Limb (tissue), 2 donors: ENCODE measurements around the gene SLC24A3.

Source experiments
- DNase-seq, 2 donors: peaks; one replicate each; pipeline ENCODE4 v3.0.0-alpha.2; 2016; ENCODE audit errors: extremely low spot score in 2 of 2

SLC24A3 gene

GRCh38 chr20:19758501-19759331 lies 546.3 kb downstream of the SLC24A3 start:
- DNase-seq: peak; percentile 25 to 76

DNA sequence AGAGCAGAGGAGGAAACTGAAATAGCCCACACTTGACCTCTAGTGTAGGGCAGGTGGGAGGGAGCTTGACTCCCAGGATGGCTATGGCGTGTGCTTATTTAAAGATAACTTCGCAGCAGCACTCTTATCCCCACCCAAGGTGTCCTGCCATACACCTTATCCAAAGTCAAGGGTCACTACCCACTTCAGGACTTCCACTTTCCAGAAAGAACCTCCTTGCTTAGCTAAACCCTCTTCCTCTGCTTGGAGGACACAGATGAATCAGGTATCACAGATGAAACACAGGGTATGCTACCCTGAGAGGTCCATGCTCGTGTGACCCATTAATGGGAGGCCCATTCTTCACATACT lies 547.9 kb downstream of the SLC24A3 start:
- DNase-seq: no peak

GRCh38 chr20:19761326-19761725 lies 548.9 kb downstream of the SLC24A3 start:
- no peak for DNase-seq

DNA sequence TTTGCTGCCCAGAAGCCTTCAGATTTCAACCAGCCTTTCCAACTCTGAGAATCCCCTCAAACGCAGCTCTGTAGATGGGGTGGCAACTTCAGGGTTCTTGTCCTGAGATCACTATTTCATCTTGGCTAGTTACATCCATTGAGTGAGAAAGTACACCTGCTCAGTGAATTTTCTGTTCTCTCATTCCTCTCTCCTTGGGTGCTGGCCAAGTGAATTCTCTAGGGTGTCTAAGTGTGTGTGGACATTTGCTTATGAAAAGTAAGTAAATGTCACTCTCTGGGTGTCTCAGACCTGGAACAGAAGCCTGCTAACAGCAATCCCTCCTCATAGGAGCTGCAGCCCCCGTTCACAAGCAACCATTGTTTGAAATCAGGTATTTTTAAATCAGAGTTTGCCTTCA lies 549.4 kb downstream of the SLC24A3 start:
- no peak for DNase-seq

GRCh38 chr20:19764207-19764606 lies 551.8 kb downstream of the SLC24A3 start:
- no peak for DNase-seq

DNA sequence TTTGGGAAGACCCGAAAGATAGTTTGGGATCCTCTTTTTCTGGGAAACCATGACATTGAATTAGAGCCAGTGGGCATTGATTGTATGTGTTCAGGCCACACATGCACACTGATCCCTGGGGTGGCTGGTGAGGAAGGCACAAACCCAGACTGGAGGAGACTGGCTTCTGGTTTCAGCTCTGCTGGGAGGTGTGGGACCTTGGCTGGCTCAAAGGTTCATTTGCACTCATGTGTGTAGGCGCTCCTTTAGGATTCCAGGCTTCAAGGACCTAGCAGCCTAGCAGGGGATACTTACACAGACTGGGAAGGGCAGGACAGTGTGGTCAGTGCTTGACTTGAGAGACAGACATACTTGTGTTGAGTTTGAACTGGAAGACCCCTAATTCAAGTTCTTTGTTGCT lies 552.8 kb downstream of the SLC24A3 start:
- no peak for DNase-seq

GRCh38 chr20:19765913-19766312 lies 553.5 kb downstream of the SLC24A3 start:
- DNase-seq: no peak

DNA sequence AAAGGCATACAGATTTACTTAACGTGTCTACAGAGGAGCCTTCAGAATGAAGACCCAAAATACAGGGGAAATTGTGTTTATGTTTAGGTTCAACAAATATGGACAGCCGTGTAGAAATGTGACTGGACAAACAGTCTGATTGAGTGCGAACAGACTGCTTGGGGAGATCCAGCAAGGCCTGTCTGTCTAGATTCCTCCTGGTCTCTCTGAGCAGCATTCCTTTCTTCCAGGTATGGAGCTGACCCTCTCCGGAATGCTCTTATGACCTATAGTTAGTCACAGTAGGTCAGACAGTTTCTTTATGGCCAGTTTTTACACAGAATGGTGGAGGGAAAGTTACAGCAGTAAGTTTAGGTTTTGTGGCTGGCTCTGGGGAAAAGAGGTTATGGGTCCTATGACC lies 554.6 kb downstream of the SLC24A3 start:
- DNase-seq: no peak

DNA sequence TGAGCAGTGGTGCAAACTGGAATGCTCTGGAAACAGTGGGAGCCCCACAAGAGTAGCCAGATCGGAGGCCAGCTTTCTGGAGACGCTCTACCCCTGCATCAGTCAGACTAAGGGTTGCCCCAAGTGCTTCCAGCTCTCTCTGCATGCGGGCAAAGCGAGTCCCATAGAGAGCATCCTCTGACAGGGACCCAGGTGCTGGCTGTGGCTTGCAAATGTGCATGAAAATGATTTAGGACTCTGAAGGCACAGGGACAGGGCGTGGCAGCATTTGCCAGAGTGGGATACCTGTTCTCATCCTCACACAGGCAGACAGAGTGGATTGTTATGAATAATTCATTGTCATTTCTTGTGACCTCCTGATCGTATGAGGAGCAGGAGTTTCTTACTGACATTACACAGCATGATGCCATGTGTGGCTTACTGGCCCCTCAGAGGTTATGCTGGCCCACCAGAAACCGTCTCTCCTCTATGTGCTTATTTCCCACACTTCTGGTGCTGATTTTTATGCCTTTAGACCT lies 555.9 kb downstream of the SLC24A3 start:
- no peak for DNase-seq

DNA sequence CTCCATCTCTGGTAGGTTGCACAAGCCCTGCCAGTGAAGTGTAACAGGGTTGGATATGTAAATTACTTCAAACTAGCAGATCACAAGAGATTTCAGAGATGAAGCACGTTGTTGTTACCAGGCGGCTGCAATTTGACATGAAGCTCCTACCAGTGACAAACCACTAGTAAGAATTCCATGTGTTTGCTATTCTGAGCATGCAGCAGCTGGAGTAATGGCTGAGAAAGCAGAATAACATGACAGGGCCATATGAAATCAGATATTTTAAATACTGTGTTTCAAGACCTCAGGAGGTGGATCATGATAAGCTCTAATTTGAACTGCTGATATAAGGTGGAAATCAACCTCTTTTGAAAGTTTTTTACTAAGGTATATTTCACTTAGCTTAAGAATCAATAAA lies 557.1 kb downstream of the SLC24A3 start:
- no peak for DNase-seq

DNA sequence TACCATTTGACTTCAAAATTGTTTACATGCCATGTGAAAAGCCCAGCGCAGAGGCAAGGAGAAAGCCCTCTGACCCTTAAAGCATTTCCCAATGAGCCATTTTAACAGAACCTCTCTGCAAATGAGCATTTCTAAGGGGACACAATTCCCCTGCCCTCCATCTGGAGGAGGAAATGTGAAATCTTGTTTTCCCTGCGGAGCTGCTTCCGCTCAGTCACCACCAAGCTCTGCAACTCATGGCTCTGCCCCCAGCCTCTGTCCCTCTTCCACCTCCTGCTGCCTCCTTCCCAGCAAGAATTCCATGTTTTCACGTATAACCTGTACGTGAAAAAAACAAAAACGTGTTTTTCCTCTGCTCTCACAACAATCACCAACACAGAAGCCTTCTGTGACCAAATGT lies 557.9 kb downstream of the SLC24A3 start:
- DNase-seq: no peak

- DNase-seq: no peak
Observed at GRCh38 chr20:19771031-19771430, 558.6 kb downstream of the SLC24A3 start.
